ENCODE results near the gene PLCB1. TPM values are rescaled to one million over a fixed set of nuclear protein-coding genes. Genes with fewer than 3 reads are reported as not detected.
"Not testable (repeated sequence)": the region's sequence is repeated elsewhere in the genome, so short reads cannot be mapped to it uniquely, and the experiment has no call there.

The PLCB1 gene
- total RNA-seq, 1 experiment from 2014 or later = 14.9 TPM

- in situ Hi-C loops (cut with HindIII; ENCODE audit: low pct_unique_long_range_greater_than_20kb, low sequenced_read_pairs) = no loop called here
- DNase-seq (ENCODE audit: low read depth, low spot score) = peak; percentile 90
Measured at GRCh38 chr20:8414586-8415274, 282.7 kb downstream of the PLCB1 start.

GRCh38 chr20:8421981-8422380, 289.9 kb downstream of the PLCB1 start:
- no peak for DNase-seq (ENCODE audit: low read depth, low spot score)
- in situ Hi-C loops (cut with HindIII; ENCODE audit: low pct_unique_long_range_greater_than_20kb, low sequenced_read_pairs) = no loop called here

DNA sequence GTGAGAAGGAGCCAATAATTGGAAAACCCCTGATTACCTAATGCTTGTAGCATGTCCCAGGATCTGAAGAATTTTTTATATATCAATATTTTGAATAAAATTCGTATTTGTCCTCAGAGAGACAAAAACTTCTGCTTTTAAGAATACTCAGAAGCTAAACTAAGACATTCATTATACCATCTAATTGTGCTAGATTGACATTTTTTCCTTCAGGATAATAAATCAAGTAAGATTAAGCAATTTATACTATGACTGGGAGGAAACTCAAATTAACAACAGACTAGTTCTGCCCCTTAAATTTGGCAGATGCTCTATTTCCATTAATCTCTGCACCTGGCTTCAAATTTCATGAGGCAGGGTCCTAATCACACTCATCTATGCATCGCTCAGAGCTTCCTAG, 291.4 kb downstream of the PLCB1 start:
- in situ Hi-C loops (cut with HindIII; ENCODE audit: low pct_unique_long_range_greater_than_20kb, low sequenced_read_pairs) = no loop called here
- DNase-seq (ENCODE audit: low read depth, low spot score) = no peak

DNA sequence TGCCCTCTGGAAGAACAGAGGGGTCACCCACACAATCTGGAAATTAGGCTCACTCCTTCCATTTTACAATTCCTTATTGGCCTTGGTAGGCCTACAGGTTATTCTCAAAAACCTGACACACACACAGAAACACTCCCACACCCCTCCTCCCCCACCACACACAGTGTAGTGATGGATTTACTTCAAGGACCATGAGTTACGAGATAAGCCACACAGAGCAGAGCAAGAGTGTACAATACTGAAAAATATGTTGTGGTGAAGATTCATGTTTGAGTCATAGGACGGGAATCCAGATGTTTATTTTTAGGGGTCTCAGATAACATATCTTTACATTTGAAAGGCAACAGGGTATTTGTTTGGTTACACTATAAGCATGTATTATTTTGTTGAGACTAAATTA, 291.9 kb downstream of the PLCB1 start:
- in situ Hi-C loops (cut with HindIII; ENCODE audit: low pct_unique_long_range_greater_than_20kb, low sequenced_read_pairs) = no loop called here
- no peak for DNase-seq (ENCODE audit: low read depth, low spot score)

GRCh38 chr20:8425016-8425415, 292.9 kb downstream of the PLCB1 start:
- DNase-seq (ENCODE audit: low read depth, low spot score) = no peak
- in situ Hi-C loops (cut with HindIII; ENCODE audit: low pct_unique_long_range_greater_than_20kb, low sequenced_read_pairs) = no loop called here

DNA sequence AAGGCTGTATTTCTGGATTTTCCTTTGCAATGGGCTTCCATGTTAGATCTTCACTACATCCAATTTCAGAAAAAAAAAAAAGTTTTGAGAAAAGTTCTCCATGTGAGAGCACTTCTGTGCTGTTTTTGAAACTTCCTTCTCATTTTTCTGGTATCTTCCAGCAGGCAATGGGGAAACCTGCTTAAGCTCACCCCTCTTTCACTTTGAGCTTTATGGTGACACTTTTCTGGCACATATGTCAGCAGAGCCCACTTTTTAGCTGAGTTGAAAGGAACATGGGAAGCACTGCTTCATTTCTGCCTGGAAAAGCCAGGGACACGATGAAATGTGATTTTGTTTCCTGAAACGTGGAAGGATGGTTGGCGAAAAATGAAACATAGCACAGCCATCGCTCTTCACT, 293.7 kb downstream of the PLCB1 start:
- no peak for DNase-seq (ENCODE audit: low read depth, low spot score)
- in situ Hi-C loops (cut with HindIII; ENCODE audit: low pct_unique_long_range_greater_than_20kb, low sequenced_read_pairs) = no loop called here

DNA sequence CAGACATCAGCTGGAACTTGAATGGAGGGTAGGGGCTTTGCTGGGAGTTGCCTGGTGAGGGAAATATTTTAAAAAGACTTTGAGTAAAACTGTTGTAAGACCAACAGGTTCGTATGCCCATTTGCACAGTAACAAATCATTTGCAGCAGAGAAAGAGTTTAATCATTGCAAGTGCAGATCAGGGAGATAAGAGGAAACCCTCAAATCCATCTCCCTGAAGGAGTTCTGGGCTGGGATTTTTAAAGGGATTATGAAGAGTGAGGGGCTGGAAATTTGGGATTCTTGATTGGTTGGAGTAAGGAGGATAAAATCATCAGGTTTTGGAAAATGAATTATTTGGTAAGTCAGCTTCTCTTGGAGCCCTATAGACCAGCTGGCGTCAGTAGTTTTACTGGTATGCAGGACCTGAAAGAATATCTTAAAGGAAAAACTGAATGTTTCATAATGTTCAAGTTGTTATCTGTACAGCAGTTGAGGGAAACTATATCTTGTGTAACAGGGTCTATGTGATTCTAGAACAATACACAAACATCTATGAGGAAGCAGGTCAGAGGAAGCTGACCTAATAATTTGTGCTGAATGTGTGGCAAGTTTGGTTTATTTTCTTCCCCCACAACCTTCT, 295.5 kb downstream of the PLCB1 start:
- no peak for DNase-seq (ENCODE audit: low read depth, low spot score)
- in situ Hi-C loops (cut with HindIII; ENCODE audit: low pct_unique_long_range_greater_than_20kb, low sequenced_read_pairs) = no loop called here

DNA sequence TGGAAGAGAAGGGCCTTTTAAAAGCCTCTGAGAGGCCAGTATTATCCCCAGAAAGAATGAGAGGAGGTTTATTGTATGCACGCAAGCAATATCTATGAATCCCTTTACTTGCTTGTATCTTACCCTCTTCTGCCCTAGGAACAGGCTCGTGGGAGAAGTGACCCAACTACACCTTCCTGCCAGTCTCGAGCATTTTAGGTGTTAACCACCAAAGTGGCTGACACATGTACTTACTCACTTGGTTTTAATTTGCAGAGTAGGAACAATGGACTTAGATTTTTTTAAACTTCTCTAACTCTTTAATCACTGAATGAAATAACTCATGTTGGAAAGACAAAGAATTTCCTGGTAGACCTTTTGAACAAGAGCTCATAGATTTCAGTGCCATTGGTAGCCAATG, 296.9 kb downstream of the PLCB1 start:
- no peak for DNase-seq (ENCODE audit: low read depth, low spot score)
- in situ Hi-C loops (cut with HindIII; ENCODE audit: low pct_unique_long_range_greater_than_20kb, low sequenced_read_pairs) = no loop called here

DNA sequence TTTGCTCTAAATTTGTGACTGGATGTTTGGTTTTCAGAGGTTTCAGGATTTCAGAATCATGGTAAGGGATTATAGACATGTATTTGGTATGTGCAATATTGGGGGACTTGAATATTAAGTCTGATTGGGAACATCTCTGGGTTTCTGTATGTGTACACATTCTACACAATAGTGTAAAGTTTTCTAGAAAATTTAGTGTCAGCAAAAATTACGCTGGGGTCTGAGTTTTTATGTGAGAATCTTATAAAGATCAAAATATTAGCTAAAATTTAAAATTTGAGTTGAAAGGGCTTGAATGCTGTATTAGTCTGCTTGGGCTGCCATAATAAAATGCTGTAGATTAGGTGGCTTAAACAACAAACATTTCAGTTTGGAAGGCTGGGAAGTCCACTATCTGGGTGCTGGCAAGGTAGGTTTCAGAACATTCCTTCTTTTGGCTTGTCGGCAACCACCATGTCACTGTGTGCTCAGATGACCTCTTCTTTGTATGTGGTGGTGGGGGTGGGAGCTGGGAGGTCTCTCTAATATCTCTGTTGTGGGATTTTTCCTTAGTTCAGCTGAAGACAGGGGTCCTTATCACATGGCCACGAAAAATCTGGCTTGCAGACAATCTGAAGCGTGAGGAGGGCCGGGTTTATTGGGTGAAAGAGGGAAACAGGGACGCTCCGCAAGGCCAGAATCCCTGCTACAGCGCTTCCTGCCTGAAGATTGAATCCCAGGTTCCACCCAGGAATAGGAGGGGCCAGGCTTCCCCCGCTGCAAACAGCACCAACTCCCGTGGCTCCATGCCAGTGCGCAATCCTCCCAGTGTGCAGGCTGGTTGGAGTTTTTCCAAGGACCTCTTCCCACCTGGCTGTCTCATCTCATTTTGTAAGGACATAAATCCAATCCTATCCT, 299.7 kb downstream of the PLCB1 start:
- DNase-seq (ENCODE audit: low read depth, low spot score) = no peak
- in situ Hi-C loops (cut with HindIII; ENCODE audit: low pct_unique_long_range_greater_than_20kb, low sequenced_read_pairs) = no loop called here

DNA sequence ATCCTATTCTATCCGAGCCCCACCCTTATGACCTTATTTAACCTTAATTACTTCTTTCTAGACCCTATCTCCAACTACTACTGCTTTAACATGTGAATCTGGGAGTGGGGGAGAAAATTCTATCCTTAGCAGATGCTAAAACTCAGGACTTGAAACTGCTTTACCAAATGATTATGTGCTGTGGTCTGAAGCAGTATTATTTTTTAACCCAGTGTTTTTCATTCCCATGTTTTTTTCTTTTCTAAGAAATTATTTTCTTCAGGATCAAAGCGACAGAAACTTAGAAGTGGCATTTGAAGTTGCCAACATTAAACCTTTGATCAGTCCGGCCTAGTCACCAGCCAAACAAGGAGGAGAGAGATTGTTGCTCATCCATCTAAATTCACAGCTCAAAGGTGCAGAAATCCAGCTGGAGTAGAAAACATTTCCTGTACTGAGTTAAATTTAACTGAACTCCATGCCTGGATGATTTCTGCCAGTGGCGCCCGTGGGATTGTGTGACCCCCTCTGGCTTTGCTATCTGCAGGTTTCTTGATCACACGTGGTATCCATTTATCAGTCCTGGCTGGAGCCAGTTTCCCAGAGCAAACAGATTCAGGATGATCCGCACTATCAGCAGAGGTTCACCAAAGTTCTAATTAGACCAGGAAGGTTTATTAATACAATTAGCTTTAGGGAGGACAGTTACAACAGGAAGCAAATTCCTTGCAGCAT, 300.5 kb downstream of the PLCB1 start:
- DNase-seq (ENCODE audit: low read depth, low spot score) = no peak
- in situ Hi-C loops (cut with HindIII; ENCODE audit: low pct_unique_long_range_greater_than_20kb, low sequenced_read_pairs) = no loop called here

DNA sequence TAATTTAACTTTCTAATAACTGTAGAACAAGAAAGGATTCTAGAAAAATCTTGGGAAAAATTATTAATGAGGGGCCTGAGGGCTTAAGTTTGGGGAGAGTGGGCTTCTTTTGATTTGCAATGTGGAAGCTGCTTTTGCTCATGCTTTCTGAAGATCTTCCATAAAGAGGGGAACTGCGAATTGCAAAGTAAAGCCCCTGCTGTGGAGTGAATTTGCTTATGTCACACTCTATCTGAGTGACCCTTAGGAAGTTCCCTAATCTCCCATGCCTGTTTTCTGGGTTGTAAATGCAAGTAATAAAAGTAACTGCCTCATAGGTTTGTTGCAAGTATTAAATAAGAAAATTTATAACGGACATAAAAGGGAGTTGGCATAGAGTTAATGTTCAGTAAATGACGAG, 301.2 kb downstream of the PLCB1 start:
- no peak for DNase-seq (ENCODE audit: low read depth, low spot score)
- in situ Hi-C loops (cut with HindIII; ENCODE audit: low pct_unique_long_range_greater_than_20kb, low sequenced_read_pairs) = no loop called here

DNA sequence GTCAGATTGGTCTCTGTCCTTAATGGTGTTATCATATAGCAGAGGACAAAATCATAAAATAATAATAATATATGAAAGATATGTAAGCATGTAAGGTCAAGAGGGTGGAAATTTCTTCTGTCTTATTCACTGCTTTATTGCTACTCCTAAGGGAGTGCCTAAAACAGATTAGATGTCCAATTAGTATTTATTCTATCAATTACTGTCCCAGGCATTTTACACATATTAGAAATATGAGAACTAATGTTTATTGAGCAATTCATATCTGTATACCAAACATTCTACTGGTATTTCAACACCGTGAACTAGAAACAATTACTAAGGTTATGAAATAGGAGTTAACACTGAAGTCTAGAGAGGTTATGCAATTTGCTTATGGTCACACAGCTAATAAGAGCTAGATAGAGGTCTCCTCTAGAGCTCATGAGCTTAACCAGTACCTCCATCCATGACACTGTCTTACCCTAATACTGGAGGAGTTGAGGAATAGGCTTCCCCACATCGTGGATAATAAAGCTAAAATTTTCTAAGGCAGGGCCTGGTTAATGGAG, 302.3 kb downstream of the PLCB1 start:
- no peak for DNase-seq (ENCODE audit: low read depth, low spot score)
- in situ Hi-C loops (cut with HindIII; ENCODE audit: low pct_unique_long_range_greater_than_20kb, low sequenced_read_pairs) = no loop called here

GRCh38 chr20:8435285-8436035, 303.4 kb downstream of the PLCB1 start:
- in situ Hi-C loops (cut with HindIII; ENCODE audit: low pct_unique_long_range_greater_than_20kb, low sequenced_read_pairs) = no loop called here
- DNase-seq (ENCODE audit: low read depth, low spot score) = no peak

- DNase-seq (ENCODE audit: low read depth, low spot score); in situ Hi-C loops (cut with HindIII; ENCODE audit: low pct_unique_long_range_greater_than_20kb, low sequenced_read_pairs): not testable (repeated sequence)
Measured at GRCh38 chr20:8436938-8437337, 304.9 kb downstream of the PLCB1 start.

- DNase-seq (ENCODE audit: low read depth, low spot score) = no peak
- in situ Hi-C loops (cut with HindIII; ENCODE audit: low pct_unique_long_range_greater_than_20kb, low sequenced_read_pairs) = no loop called here
Measured at GRCh38 chr20:8438748-8439147, 306.7 kb downstream of the PLCB1 start.

DNA sequence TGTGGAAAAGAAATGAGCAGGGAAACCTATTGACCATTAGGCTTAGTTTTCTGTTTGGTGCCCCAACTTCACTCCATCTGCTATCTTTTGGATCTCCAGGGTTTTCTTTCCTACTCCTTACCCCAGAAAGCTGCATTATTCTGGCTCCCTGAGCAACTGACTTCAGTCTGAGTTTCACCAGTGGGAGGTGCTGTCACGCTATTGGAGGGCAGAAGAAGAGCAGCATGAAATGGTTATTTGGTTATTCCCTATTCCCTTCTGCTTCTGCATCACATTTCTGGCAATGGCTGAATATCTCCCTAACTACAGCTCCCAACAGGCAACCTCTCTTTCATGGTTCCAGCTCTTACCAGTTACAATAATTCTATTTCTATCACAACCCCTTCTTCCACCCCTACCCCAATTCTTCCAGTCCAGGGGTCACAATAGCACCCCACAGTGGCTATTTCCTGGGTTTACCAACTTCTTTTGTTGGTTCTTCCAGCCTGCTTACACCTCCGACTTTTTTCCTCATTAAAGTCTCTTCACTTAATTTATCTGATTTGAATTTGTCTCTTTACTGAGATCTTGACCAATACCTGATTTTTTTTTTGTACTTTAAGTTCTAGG, 311.5 kb downstream of the PLCB1 start:
- in situ Hi-C loops (cut with HindIII; ENCODE audit: low pct_unique_long_range_greater_than_20kb, low sequenced_read_pairs) = no loop called here
- peak; percentile 55 for DNase-seq (ENCODE audit: low read depth, low spot score)
